ENCODE measurements around the gene CTIF. TPM values are rescaled to one million over a fixed set of nuclear protein-coding genes. Genes with fewer than 3 reads are reported as not detected.

Gene CTIF
- total and polyA plus RNA-seq, 2 experiments from 2014 or later = 8.6 to 14.4 TPM

GRCh38 chr18:48542513-48543181 is 3.8 kb downstream of the CTIF start:
- DNase-seq (ENCODE audit: low spot score) (peak; percentile 50), ATAC-seq (no peak)
- Histone ChIP-seq H3K27ac (ENCODE audit: low read depth) (peak overlapping the region; percentile 48; the same call in 1 of the 2 replicates), H3K9me2 (ENCODE audit: insufficient read depth) (peaks cover 5% of the 10 kb centered on the region; the same call in 1 of the 2 replicates), H4K20me1 (replicated peaks; ENCODE audit: insufficient read depth) (peaks cover 15% of the 10 kb centered on the region), H3K4me2 (peak overlapping the region; percentile 98), H2AFZ (no peak overlapping the region), H3K27me3 (ENCODE audit: insufficient read depth) (peaks cover 24% of the 10 kb centered on the region), H3F3A (replicated peaks; ENCODE audit: low read depth) (peaks cover 27% of the 10 kb centered on the region), H3K4me1 (ENCODE audit: insufficient read depth) (peaks cover 68% of the 10 kb centered on the region), H3K79me2 (replicated peaks; ENCODE audit: insufficient read depth) (peaks cover 44% of the 10 kb centered on the region), H3K36me3 (ENCODE audit: insufficient read depth) (no peaks in the 10 kb centered on the region), H3K4me3 (peak overlapping the region; percentile 22; the same call in 1 of the 2 replicates)
- Mint-ChIP-seq H3K36me3 (ENCODE audit: low read depth) (peaks cover 4% of the 10 kb centered on the region; the same call in 1 of the 3 replicates), H3K27me3 (ENCODE audit: insufficient read depth, low read depth, poor library complexity) (peaks cover 27% of the 10 kb centered on the region), H3K4me1 (peaks cover 65% of the 10 kb centered on the region), H3K27ac (peak overlapping the region; percentile 86), H3K4me3 (peak overlapping the region; percentile 47), H3K9me3 (no peaks in the 10 kb centered on the region)
- TF ChIP-seq, protein P1, sequence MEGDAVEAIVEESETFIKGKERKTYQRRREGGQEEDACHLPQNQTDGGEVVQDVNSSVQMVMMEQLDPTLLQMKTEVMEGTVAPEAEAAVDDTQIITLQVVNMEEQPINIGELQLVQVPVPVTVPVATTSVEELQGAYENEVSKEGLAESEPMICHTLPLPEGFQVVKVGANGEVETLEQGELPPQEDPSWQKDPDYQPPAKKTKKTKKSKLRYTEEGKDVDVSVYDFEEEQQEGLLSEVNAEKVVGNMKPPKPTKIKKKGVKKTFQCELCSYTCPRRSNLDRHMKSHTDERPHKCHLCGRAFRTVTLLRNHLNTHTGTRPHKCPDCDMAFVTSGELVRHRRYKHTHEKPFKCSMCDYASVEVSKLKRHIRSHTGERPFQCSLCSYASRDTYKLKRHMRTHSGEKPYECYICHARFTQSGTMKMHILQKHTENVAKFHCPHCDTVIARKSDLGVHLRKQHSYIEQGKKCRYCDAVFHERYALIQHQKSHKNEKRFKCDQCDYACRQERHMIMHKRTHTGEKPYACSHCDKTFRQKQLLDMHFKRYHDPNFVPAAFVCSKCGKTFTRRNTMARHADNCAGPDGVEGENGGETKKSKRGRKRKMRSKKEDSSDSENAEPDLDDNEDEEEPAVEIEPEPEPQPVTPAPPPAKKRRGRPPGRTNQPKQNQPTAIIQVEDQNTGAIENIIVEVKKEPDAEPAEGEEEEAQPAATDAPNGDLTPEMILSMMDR (conservative IDR thresholded peaks at IDR 0.05; ENCODE audit: low read depth in 2 of 2) = no peak
- TF ChIP-seq STAT1 (IDR thresholded peaks at IDR 0.05; ENCODE audit: unreplicated experiment) = no peak
- TF ChIP-seq EZH2 (IDR thresholded peaks at IDR 0.05; ENCODE audit: low read depth, unreplicated experiment) = no peak
- TF ChIP-seq, protein P2, sequence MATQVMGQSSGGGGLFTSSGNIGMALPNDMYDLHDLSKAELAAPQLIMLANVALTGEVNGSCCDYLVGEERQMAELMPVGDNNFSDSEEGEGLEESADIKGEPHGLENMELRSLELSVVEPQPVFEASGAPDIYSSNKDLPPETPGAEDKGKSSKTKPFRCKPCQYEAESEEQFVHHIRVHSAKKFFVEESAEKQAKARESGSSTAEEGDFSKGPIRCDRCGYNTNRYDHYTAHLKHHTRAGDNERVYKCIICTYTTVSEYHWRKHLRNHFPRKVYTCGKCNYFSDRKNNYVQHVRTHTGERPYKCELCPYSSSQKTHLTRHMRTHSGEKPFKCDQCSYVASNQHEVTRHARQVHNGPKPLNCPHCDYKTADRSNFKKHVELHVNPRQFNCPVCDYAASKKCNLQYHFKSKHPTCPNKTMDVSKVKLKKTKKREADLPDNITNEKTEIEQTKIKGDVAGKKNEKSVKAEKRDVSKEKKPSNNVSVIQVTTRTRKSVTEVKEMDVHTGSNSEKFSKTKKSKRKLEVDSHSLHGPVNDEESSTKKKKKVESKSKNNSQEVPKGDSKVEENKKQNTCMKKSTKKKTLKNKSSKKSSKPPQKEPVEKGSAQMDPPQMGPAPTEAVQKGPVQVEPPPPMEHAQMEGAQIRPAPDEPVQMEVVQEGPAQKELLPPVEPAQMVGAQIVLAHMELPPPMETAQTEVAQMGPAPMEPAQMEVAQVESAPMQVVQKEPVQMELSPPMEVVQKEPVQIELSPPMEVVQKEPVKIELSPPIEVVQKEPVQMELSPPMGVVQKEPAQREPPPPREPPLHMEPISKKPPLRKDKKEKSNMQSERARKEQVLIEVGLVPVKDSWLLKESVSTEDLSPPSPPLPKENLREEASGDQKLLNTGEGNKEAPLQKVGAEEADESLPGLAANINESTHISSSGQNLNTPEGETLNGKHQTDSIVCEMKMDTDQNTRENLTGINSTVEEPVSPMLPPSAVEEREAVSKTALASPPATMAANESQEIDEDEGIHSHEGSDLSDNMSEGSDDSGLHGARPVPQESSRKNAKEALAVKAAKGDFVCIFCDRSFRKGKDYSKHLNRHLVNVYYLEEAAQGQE (IDR thresholded peaks at IDR 0.05; ENCODE audit: unreplicated experiment) = no peak
- no peak for TF ChIP-seq POLR2AphosphoS5 (IDR thresholded peaks at IDR 0.05; ENCODE audit: low read depth)
- no peak for TF ChIP-seq JUNB (IDR thresholded peaks at IDR 0.05; ENCODE audit: unreplicated experiment)
- TF ChIP-seq, protein P3, sequence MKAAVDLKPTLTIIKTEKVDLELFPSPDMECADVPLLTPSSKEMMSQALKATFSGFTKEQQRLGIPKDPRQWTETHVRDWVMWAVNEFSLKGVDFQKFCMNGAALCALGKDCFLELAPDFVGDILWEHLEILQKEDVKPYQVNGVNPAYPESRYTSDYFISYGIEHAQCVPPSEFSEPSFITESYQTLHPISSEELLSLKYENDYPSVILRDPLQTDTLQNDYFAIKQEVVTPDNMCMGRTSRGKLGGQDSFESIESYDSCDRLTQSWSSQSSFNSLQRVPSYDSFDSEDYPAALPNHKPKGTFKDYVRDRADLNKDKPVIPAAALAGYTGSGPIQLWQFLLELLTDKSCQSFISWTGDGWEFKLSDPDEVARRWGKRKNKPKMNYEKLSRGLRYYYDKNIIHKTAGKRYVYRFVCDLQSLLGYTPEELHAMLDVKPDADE (IDR thresholded peaks at IDR 0.05) = no peak
- TF ChIP-seq ZNF331 (CRISPR knock-in tag; IDR thresholded peaks at IDR 0.05; ENCODE audit: low read depth) = no peak
- no peak for TF ChIP-seq NANOG (IDR thresholded peaks at IDR 0.05; ENCODE audit: borderline replicate concordance)
- TF ChIP-seq ZNF114 (CRISPR knock-in tag; IDR thresholded peaks at IDR 0.05) = no peak
